Adrenal gland (tissue), 5 donors: ENCODE measurements around the gene LAMA5.

Experiments used
- CTCF ChIP-seq, 6 experiments: fragments of 450-650 bp in 4 of 6; fragments of 200-600 bp in 2 of 6; sonication (generic) in 1 of 6; IDR thresholded peaks; 1 replicate in 5 of 6; 2 replicates in 1 of 6; pipeline versions ENCODE4 v1.5.1 to v1.8.0; 2016 to 2021; ENCODE audit warnings: antibody characterized with exemption in 6 of 6, mild to moderate bottlenecking in 2 of 6, moderate library complexity in 1 of 6
- POLR2A ChIP-seq, 2 donors: fragments of 450-650 bp; IDR thresholded peaks; one replicate each; pipeline ENCODE4 v1.6.1; 2017; ENCODE audit warnings: antibody characterized with exemption in 2 of 2, mild to moderate bottlenecking in 2 of 2, moderate library complexity in 1 of 2
- donor health status: DM: no; HTN: no; CAD: no.

- no peak for TF ChIP-seq CTCF (IDR thresholded peaks at IDR 0.05)
- no peak for TF ChIP-seq POLR2A (IDR thresholded peaks at IDR 0.05)
Measured at GRCh38 chr20:62406635-62407176, 39.6 kb upstream of the LAMA5 start.
